Stimulated activated CD4-positive, alpha-beta T cell treated with anti-CD3 and anti-CD28 coated beads, Interleukin-4, amount 100 ng/mL, for 24 hours (primary cell): ENCODE data around the gene ENO2.

Source experiments
- DNase-seq: peaks from one replicate; pipeline ENCODE4 v3.0.0-alpha.2; 2020

ENO2 gene

GRCh38 chr12:6950811-6951540, 36.6 kb downstream of the ENO2 start, which contains the start of gene PTPN6:
PTPN6 (plus strand) TSS chr12:6951356; CDS start chr12:6951513, 157 bp downstream.
- peak; percentile 62 for DNase-seq

GRCh38 chr12:6951551-6952120, 37.3 kb downstream of the ENO2 start:
- no peak for DNase-seq

- DNase-seq = no peak
Measured at GRCh38 chr12:6952121-6952862, 37.9 kb downstream of the ENO2 start.

GRCh38 chr12:6952863-6953441, 38.6 kb downstream of the ENO2 start:
- DNase-seq = no peak

- DNase-seq = peak; percentile 85
Measured at GRCh38 chr12:6953442-6954315, 39.3 kb downstream of the ENO2 start.

- no peak for DNase-seq
Measured at GRCh38 chr12:6954316-6955107, 40.1 kb downstream of the ENO2 start.

- DNase-seq = no peak
Measured at GRCh38 chr12:6955108-6956020, 41.0 kb downstream of the ENO2 start.

GRCh38 chr12:6956021-6956727, 41.8 kb downstream of the ENO2 start:
- no peak for DNase-seq

- no peak for DNase-seq
Measured at GRCh38 chr12:6957151-6957701, 42.8 kb downstream of the ENO2 start.

GRCh38 chr12:6957741-6958608, 43.6 kb downstream of the ENO2 start:
- no peak for DNase-seq

- no peak for DNase-seq
Measured at GRCh38 chr12:6958609-6959057, 44.3 kb downstream of the ENO2 start.

GRCh38 chr12:6959058-6959804, 44.9 kb downstream of the ENO2 start:
- DNase-seq = peak; percentile 76

- no peak for DNase-seq
Measured at GRCh38 chr12:6959805-6960592, 45.6 kb downstream of the ENO2 start.

- no peak for DNase-seq
Measured at GRCh38 chr12:6960593-6961277, 46.4 kb downstream of the ENO2 start.

GRCh38 chr12:6961278-6961694, 46.9 kb downstream of the ENO2 start:
- DNase-seq = peak; percentile 95

GRCh38 chr12:6961695-6962284, 47.4 kb downstream of the ENO2 start:
- peak; percentile 70 for DNase-seq
